Stimulated activated CD4-positive, alpha-beta T cell treated with anti-CD3 and anti-CD28 coated beads, Interleukin-2, amount 100 ng/mL, for 4 hours (primary cell): ENCODE data around the gene EVI5L.

Experiments used
- DNase-seq: peaks from one replicate; pipeline ENCODE4 v3.0.0-alpha.2; 2020; ENCODE audit warnings: low read depth

The EVI5L gene

DNA sequence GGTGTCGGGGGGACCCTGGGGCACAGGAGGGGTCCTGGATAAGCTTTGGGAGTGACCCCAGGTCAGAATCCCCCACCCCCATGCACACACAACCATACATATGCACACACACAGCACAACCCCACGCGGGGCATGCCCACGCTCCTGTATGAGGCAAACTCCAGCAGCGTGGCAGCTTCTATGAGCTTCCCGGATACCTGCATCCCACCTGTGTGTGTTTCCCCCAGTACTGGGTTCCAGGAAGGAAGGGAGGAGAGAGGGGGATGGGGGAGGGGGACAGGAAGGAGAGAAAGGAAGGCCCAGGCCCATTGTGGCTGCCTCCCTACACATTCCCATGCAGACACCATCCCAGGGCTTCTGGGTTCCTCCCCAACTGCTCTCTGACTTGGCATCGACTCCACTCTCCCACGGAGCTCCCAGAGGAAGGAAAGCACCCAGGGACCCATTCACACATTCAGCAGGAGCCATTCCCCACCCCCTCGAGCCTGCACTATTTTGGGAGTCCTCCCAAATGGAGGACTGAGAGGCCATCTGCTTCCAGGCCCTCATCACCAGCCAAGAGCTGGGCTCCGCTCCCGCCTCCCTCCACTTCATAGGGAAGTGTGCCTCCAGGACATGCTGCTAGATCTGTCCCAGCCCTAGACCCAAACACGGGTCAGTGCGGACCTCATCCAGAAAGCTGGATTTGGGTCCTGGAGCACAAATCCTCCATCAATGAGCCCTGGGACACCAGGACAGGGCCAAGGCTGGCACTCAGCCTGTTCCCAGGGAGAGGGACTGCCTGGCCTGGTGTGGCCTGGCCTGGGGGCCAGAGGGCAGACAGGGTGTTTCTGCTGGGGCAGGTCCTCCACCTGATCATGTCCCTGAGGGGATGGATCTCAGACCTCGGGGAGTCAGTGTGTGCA lies 30.9 kb downstream of the EVI5L start:
- DNase-seq = no peak

DNA sequence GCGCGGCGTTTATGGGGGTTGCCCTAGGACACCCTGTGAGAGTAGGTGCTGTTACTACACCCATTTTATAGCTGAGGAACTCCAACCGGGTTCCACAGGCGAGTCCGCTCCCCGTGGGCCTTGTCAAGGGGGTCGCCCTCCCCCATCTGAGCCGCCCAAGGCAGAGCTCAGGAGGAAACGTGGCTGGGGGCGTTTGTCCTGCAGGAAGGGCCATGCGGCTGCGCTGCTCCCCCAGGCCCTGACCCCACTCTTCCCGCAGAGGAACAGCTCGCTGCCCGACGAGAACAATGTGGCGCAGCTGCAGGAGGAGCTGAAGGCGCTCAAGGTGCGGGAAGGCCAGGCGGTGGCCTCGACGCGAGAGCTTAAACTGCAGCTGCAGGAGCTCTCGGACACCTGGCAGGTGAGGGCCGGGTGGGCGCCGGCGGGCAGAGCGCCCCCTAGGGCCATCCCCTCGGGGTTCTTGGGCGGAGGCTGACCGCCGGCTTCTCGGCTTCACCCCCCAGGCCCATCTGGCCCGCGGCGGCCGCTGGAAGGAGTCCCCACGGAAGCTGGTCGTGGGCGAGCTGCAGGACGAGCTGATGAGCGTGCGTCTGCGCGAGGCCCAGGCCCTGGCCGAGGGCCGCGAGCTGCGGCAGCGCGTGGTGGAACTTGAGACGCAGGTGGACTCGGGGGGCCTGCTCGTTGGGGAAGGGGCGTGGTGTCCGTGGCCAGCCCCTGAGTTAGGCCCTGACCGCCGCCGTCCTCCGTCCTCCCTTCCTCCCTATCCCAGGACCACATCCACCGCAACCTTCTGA lies 31.8 kb downstream of the EVI5L start:
- DNase-seq = no peak

DNA sequence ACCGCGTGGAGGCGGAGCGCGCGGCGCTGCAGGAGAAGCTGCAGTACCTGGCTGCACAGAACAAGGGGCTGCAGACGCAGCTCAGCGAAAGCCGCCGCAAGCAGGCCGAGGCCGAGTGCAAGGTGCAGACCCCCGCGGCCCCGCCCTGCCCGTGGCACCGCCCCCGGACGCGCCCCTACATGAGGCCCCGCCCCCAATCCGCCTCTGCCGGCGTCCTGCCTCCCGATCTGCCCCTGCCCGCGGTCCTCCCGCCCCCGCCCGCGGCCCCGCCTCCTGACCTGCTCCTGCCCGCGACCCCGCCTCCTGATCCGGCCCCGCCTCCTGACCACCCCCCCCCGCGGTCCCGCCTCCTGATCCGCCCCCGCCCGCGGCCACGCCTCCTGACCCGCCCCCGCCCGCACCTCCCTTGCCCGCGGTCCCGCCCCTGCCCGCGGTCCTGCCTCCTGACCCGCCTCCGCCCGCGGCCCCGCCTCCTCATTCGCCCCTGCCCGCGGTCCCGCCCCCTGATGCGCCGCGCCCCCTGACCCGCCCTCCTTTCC lies 32.5 kb downstream of the EVI5L start:
- peak; percentile 72 for DNase-seq

DNA sequence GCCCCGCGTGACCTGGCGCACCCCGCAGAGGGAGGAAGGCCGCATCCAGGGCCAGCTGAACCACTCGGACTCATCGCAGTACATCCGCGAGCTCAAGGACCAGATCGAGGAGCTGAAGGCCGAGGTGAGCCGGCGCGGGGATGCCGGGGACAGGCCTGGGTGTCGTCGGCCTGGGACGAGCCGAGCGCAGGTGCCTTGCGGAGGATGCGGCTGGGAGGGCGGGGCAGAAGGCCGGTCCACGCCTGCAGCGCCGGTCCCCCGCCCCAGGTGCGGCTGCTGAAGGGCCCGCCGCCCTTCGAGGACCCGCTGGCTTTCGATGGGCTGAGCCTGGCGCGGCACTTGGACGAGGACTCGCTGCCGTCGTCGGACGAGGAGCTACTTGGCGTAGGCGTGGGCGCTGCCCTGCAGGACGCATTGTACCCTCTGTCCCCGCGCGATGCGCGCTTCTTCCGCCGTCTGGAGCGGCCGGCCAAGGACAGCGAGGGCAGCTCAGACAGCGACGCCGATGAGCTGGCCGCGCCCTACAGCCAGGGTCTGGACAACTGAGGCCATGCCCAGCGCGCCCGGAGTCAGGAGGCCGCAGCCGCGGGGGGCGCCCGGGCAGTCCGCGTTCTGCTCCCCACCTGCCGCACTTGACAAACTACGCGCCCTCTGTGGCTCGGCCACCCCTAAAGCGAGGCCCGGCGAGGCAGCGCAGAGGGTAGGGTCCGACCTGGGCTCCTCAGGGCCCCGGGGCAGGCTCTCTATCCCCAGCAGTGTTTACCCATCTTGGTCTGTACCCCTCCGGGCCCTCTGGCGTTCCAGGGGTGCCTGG lies 33.3 kb downstream of the EVI5L start:
- no peak for DNase-seq

DNA sequence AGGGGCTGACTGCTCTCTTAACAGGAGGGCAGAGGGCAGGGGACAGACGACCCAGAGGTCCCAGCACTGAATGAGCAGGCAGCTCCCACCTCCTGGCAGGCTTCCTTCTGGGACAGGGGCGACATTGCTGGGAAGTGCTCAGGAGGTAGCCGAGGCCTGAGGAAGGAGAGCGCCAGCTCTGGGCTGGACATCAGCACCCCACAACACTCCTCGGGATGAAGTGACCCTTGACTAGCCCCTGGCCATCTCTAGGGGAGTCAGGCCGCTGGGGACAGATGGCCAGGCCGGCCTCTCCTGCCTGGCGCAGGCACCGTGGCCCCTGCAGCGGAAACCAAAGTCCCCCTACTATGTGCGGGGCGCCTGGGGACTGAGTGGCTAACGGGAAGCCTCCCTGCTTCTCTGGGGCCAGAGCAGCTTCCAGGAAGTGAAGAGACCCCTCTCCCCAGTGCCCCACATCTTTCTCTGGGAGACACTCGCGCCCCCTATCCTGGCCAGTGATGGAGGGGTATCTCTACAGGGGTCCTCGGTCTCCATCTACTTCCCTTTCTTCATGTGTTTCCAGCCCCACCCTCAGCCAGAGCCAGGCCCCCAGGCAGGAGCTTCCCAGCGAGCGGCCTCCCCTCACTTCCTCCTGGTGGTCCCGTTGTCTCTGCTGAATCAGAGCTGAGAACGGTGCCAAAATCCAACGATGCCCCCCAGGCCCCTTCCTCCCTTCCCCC lies 34.1 kb downstream of the EVI5L start:
- DNase-seq = no peak

DNA sequence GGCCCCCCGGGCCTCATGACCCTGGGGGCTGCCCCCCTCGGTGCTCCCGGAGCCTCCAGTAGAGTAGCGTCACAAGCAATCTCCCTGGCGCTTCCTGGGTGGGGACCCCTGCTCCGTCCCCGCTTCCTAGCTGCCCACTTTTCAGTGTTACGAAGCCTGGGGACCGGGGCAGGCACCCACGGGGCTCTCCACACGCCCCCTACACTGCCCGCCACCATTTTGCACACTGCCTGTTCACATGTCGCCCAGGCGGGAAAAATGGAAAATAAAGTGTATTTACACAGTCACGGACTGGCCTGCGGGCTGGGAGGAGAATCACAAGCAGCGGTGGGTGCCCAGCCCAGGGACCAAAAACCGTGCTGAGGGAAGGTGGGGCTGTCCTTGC lies 34.7 kb downstream of the EVI5L start:
- no peak for DNase-seq

DNA sequence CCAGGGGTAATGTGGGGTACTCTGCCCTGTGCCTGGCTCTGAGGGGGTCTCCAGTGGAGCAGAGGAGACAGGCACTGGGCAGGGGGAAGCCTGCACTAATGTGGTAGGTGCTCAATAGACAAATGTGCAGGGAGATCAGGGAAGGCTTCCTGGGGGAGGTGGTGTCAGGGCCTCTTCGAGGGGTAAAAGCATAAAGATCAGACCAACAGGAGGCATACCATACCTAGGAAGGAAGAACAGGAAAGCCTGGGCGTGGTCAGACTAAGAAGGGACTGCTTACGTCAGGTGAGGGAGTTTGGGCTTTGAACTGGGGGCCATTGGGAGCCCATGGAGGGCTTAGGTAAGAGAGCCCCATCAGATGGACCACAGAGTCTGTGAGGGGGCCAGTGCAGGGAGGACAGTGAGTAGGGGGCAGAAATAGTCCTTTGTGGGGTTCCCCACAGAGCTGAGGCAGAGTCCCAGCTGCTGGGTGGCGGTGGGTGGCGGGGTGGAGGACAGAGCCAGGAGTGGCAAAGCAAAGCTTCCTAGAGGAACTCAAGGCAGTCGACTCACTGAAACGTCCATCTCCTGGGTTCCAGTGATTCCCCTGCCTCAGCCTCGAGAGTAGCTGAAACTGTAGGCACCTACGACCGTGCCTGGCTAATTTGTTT lies 35.4 kb downstream of the EVI5L start:
- no peak for DNase-seq

DNA sequence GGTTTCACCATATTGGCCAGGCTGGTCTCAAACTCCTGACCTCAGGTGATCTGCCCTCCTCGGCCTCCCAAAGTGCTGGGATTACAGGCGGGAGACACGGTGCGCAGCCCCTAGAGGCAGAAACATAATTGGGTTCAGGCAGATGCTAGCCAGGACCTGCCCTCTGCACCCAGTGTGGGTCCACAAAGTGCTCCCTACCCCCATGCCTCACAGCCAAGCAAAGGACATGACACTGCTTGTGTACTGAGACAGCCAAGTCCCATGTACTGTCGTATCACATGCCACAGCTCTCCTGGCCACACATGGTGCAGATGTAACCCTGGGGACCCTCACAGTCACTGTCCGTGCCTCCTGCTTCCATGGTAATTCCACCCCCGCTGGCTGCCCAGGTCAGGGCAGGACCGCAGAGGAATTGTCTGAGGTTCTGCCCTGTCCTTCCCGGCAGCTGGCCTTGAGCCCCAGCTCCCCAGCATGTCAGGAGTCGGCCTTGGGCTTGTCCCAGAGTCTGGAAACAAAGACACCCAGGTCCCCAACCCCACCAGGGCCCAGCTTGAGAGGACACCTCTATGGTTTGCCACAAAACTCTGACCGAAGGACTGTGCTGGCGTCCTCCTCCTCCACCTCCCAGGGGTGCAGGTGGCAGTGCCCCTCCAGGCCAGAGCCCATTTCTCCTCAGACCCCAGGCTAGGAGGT lies 36.5 kb downstream of the EVI5L start:
- DNase-seq = no peak

DNA sequence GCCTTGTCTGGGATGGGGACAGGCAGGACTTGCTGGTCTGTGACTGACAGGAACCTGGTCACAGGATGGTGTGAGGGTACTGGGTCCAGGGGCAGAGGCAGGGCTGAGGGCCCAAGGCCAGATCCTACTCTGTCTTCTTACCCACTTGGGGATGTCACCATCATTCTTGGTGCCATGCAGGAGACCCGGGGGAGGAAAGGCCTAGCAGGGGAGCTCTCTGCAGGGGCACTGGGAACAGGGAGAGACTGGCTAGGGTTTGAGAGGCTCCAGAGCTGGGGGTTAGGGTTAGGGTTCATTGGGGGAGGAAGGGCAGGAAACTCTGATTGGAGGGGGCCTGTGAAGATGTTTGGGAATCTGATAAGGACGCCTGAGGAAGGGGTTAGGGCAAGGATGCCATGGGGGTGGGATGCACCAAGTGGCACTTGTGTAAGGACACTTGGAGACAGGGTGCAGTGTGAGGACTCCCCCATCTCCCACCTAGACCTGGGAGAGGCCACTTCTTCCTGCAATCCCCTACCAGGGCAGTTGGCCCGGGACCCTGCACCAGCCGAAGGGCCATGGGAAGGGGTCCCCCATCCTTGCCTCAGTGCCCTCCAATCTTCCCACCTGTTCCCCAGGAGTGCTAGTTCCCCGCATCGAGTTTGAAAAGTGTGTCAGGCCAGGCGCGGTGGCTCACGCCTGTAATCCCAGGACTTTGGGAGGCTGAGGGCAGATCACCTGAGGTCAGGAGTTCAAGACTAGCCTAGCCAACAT lies 37.2 kb downstream of the EVI5L start:
- no peak for DNase-seq

DNA sequence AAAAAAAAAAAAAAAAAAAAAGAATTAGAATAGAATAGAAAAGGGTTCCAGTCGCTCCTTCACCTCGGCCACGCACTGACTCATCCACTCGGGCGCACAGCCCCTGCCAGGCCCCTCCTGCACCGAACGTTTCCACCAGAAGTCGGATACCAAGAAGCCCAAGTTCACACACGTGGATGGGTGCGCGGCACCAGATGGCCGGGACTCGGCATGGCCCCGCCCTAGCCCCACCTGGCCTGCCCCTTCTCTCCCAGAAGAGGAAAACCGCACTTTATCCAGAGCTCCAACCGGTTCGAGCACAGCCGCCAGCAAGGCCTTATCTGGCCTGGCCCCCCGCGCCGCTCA lies 38.3 kb downstream of the EVI5L start:
- no peak for DNase-seq

DNA sequence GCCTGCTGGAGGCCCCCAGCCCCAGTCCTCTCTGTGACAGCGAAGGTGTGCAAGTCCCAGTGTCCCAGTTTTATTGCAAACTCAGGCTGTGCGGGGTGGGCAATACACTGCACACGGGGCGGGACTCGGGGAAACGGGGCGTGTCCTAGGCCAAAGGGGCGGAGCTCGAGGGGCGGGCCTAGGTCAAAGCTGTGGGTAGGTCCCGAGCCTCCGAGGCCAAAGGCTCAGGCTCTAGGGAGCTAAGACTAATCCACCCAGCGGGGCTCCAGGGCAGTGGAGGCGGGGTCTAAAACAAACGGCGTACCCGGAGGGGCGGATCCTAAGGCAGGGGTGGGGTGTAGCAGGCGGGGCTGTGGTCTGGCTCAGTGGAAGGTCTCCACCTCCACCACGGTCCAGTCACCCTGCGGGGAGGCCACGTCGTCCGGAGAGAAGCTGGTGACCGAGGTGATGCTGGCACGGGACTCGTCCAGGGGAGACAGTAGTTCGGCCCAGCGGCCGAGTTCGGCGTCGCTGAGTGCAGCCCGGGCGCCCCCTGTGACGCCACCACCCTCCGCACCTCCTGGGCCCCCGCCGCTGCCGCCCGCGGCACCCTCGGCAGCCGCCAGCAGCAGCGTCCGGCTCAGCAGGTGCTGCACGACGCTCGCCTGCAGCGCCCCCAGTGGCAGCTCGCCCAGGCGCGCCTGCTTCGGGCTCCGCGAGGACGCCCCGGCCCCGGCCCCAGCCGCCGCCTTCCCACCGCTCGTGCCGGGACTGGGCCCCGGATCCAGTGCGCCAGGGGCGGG lies 38.8 kb downstream of the EVI5L start:
- peak; percentile 73 for DNase-seq

DNA sequence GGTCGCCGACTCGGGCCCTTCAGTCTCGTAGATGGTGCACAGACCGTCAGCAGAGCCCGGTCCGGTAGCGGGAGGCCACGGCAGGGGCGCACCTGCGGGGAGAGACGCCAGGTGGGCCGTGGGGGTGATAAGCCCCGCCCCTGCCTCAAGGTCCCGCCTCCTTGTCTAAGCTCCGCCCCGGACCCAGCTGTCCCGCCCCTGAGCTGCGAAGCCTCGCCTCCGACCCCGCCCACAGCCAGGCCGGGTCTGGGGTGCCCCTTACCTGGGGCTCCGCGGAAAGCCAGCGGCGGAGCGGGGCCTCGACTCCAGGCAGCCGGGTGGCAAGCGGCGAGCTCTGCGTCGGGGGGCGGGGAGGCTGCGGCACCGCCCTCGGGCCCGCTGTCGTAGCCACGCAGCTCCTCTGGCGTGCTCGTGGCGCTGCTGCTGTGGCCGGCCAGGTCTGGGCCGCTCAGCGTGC lies 39.5 kb downstream of the EVI5L start:
- peak; percentile 75 for DNase-seq

DNA sequence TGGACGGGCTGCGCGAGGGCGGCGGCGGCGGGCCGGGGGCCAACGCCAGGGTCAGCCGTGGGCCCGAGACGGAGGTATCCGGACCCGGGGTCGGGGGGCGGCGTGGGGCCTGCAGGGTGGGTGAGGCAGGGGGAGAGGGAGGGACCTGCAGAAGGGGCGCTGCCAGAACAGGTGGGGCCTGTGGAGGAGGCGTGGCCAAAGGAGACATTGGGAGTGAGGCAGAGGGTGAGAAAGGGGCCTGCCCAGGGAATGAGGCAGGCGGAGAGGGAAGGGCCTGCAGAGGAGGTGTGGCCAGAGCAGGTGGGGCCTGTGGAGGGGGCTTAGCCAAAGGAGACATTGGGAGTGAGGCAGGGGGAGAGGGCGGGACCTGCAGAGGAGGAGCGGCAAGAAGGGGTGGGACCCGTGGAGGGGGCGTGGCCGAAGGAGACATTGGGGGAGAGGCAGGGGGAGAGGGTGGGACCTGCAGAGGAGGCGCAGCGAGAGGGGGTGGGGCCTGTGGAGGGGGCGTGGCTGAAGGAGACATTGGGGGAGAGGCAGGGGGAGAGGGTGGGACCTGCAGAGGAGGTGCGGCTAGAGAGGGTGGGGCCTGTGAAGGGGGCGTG lies 40.0 kb downstream of the EVI5L start:
- peak; percentile 37 for DNase-seq

DNA sequence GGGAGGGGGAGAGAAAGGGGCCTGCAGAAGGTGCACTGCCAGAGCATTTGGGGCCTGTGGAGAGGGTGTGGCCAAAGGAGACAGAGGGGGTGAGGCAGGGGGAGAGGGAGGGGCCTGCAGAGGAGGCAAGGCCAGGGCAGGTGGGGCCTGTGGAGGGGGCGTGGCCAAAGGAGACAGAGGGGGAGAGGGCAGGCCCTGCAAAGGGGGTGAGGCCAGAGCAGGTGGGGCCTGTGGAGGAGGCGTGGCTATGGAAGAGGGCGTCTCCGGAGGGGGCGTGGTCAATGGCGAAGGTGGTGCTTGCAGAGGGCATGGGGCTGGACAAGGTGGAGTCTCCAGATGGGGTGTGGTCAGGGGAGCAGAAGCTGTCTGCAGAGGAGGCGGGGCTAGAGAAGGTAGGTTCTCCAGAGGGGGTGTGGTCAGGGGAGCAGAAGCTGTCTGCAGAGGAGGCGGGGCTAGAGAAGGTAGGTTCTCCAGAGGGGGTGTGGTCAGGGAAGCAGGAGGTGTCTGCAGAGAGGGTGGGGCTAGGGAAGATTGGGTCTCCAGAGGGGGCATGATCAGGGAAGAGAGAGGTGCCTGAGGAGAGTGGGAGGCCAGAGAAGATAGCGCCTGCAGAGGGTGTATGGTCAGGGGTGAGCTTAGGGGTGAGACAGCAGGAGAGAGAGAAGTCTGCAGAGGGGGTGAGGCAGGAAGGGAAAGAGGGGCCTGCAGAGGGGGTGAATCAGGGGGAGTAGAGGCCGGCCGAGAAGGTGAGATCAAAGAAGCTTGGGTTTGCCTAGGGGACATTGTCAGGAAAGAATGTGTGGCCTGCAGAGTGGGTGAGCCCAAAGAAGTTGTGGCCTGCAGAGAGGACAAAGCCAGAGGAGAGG lies 40.8 kb downstream of the EVI5L start:
- DNase-seq = no peak

DNA sequence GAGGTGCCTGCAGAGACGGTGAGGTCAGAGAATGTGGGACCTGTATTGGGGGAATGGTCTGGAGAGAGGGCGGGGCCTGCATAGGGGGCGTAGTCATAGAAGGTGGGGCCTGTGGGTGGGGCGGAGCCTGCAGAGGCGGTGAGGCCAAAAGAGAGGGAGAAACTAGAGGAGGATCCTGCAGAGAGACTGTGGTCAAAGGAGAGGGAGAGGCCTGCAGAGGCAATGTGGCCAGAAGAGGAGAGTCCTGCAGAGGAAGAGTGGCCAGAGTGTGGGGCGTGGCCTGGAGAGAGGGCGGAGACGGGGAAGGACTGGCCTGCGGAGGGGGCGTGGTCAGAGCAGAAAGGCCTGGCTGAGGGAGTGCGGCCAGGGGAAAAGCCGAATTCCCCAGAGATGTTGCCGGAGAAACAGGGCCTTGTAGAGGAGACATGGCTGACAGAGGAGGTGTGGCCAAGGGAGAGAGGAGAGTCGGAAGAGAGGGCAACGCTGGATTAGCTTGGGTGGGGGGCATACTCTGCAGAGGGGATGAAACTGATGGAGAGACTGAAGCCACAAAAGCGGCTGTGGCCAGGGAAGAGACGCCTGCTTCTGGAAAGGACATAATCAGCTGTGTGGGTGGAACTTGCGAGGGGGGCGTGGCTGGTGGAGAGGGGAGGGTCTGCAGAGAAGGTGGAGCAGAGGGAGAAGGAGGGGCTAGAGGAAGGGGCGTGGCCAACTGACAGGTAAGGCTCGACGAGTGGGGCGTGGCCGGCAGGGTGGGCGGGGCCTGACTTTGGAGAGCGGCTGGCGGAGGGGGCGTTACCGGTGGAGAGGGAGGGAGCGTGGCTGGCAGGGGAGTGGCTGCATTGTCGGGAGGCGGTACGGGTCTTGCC lies 41.7 kb downstream of the EVI5L start:
- DNase-seq = peak; percentile 72
